ENCODE results near the gene OPCML.

The OPCML gene

DNA sequence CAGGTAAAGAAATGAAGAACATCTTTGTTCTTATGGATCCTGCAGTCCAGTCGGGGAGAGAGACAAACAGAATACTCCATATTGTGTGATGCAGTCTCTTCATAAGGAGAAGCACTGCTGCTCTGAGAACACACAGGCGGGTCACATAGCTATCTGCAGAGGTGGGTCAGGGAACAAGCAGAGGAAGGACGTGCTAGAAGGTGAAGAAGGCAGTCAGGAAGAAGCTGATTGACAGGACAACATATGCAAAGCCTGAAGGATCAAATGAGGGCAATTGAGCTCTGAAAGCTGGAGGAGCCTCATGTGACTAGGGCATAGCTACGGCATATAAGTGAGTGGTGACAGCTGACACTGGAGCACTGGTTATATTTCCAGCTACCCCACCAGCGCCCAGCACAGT lies 122.5 kb downstream of the OPCML start:
- no peak for DNase-seq (ENCODE audit: low read depth)
- no peak overlapping the region for H3K4me3 ChIP-seq (ENCODE audit: low read length)
- TF ChIP-seq, protein P1, sequence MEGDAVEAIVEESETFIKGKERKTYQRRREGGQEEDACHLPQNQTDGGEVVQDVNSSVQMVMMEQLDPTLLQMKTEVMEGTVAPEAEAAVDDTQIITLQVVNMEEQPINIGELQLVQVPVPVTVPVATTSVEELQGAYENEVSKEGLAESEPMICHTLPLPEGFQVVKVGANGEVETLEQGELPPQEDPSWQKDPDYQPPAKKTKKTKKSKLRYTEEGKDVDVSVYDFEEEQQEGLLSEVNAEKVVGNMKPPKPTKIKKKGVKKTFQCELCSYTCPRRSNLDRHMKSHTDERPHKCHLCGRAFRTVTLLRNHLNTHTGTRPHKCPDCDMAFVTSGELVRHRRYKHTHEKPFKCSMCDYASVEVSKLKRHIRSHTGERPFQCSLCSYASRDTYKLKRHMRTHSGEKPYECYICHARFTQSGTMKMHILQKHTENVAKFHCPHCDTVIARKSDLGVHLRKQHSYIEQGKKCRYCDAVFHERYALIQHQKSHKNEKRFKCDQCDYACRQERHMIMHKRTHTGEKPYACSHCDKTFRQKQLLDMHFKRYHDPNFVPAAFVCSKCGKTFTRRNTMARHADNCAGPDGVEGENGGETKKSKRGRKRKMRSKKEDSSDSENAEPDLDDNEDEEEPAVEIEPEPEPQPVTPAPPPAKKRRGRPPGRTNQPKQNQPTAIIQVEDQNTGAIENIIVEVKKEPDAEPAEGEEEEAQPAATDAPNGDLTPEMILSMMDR (IDR thresholded peaks at IDR 0.05; ENCODE audit: insufficient read depth, low read depth, low read length, missing control alignments) = no peak

DNA sequence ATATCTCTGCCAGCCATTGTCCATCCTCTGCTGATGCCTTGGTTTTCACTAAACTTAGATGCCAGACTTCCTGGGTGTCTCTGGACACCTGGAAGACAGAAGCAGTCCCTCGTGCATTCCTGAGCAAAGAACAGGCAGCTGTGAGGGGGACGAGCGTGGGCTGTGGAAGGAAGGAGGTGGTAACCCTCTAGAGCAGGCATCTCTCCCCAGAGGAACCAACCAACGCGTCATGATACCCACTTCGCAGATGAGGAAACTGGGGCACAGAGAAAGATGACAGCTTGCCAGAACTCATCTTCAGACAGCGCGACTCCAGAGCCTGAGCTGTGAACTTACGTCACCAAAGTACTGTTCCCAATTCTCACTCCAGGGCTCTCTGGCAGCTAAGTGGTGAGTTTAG lies 123.4 kb downstream of the OPCML start:
- TF ChIP-seq, protein P1 (IDR thresholded peaks at IDR 0.05; ENCODE audit: insufficient read depth, low read depth, low read length, missing control alignments) = no peak
- DNase-seq (ENCODE audit: low read depth) = no peak
- H3K4me3 ChIP-seq (ENCODE audit: low read length) = no peak overlapping the region

DNA sequence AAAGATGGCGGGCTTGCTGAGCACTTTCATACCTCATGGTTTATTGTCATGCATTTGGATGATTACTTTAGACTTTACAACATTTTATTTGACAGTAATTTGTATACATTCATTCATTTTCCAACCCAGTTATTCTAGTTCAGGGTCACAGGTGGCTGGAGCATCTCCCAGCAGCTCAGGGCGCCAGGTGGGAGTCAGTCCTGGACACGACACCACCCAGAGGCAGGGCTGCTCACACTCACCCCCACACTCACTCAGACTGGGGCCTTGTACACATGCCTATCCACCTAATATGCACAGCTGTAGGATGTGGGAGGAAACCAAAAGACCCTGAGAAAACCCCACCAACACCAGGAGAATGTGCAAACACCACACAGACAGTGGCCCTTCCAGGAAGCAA lies 123.9 kb downstream of the OPCML start:
- H3K4me3 ChIP-seq (ENCODE audit: low read length) = no peak overlapping the region
- TF ChIP-seq, protein P1 (IDR thresholded peaks at IDR 0.05; ENCODE audit: insufficient read depth, low read depth, low read length, missing control alignments) = no peak
- no peak for DNase-seq (ENCODE audit: low read depth)

DNA sequence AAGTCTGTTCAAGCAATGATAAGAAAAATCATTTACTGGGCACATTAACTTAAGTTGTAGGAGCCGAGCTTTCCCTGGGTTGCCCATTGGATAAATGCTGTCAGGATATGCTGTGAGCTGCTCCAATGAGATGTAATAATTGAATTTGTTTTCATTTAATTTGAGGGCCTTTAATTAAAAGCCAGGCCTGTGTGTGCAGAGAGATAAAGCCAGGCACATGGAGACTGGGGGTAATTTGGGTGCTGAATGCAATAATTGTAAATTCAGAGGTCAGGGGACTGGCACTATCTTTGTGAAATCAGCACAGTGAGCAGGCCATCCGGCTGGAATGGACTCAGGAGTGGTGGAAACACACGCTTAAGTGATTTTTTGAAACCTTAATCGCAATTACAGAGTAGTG lies 125.8 kb downstream of the OPCML start:
- no peak overlapping the region for H3K4me3 ChIP-seq (ENCODE audit: low read length)
- DNase-seq (ENCODE audit: low read depth) = no peak
- TF ChIP-seq, protein P1 (IDR thresholded peaks at IDR 0.05; ENCODE audit: insufficient read depth, low read depth, low read length, missing control alignments) = no peak

DNA sequence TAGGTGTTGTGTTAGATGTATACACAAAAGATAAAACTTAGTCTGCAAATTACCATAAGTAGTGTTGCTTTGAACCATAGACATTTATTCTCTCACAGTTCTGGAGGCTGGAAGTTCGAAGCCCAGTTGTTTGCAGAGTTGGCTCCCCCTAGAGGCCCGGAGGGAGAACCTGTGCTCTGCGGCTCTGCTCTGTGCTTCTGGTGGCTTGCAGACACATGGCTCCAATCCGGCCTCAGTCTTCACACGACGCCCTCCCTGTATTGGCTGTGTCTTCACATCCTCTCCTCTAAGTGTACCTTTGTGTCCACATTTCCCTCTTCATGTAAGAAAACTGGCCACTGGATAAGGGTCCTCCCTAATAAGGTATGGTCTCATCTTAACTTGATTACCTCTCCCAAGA lies 128.4 kb downstream of the OPCML start:
- H3K4me3 ChIP-seq (ENCODE audit: low read length) = no peak overlapping the region
- TF ChIP-seq, protein P1 (IDR thresholded peaks at IDR 0.05; ENCODE audit: insufficient read depth, low read depth, low read length, missing control alignments) = peak; percentile 22
- peak; percentile 1 for DNase-seq (ENCODE audit: low read depth)

DNA sequence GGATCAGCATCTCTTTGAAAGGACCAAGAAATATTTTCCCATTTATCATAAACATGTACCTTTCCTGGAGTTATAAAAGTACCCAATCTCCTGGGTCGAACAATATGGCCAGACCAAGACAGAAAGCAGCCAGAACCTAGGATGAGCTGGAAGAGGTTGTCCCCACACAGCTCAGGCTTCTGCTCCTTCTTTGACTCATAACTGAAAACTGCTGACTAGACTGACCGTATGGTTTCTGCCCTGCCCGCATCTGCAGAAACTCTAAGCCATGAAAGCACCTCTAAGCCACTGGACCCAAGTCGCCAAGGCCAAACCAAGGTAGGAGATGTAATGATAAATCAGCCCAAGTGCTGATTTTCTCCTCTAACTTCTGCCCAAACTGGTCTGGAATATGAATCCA lies 129.8 kb downstream of the OPCML start:
- no peak overlapping the region for H3K4me3 ChIP-seq (ENCODE audit: low read length)
- no peak for DNase-seq (ENCODE audit: low read depth)
- TF ChIP-seq, protein P1 (IDR thresholded peaks at IDR 0.05; ENCODE audit: insufficient read depth, low read depth, low read length, missing control alignments) = no peak

DNA sequence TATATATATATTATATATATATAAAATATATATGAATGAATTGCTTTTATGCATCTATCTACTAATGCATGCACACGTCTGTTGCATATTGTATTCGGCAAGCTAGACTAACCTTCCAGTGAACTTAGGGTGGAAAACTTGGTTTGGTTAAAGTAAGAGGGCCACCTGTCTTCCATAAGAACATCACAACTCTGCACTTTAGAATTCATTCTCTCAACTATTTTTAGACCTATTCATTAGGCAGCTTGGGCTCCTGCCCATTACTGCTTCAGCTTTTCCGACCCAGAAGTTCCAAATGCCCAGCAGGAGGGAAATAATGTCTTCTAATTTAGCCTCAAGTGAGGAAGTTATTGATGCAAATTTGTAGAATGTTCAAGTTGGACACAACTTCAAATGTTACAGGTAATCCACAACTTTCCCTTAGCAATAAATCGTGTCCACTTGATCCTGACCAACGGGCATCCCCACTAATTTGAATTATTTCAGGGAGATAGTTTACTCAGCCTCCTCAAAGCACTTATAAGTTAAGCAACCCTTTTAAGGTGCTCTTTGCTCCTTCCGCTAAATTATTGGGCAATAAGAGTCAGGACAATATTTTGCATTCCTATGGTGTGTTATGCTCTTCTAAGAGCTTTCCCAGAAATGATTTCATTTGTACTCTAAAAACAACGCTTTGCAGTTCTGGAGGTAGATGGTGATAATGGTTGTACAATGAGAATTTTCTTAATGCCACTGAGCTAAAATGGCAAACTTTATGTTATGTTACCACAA lies 132.3 kb downstream of the OPCML start:
- TF ChIP-seq, protein P1 (IDR thresholded peaks at IDR 0.05; ENCODE audit: insufficient read depth, low read depth, low read length, missing control alignments) = no peak
- H3K4me3 ChIP-seq (ENCODE audit: low read length) = no peak overlapping the region
- DNase-seq (ENCODE audit: low read depth) = no peak

Data from epithelial cell of esophagus (primary cell).